SU-DHL-6 (cell line): Measurements from ENCODE around the gene APRT.

Source experiments
- H2AFZ ChIP-seq: fragments of 200-600 bp; sonication (generic); 2 replicates; pipeline ENCODE4 v1.6.1; 2014; ENCODE audit warnings: low read depth, mild to moderate bottlenecking, moderate library complexity, mixed read lengths, antibody characterized with exemption, low read length; ENCODE audit not compliant: severe bottlenecking
- H3F3A ChIP-seq: fragments of 200-600 bp; shearing (Covaris generic); 2 replicates; pipeline ENCODE4 v1.6.0; 2016; ENCODE audit warnings: antibody characterized with exemption, mild to moderate bottlenecking; ENCODE audit not compliant: insufficient read depth
- H3K27ac ChIP-seq: fragments of 200-600 bp; sonication (generic); 2 replicates; pipeline ENCODE4 v1.5.1; 2016; ENCODE audit warnings: low read depth, mild to moderate bottlenecking, low read length, moderate library complexity, mixed read lengths
- H3K27me3 ChIP-seq: fragments of 200-600 bp; sonication (generic), shearing (Covaris generic); 2 replicates; pipeline ENCODE4 v1.6.0; 2014; ENCODE audit warnings: mild to moderate bottlenecking, low read length
- H3K36me3 ChIP-seq: fragments of 200-600 bp; sonication (generic); 2 replicates; pipeline ENCODE4 v1.6.1; 2014; ENCODE audit warnings: mild to moderate bottlenecking, low read length, mixed read lengths
- H3K4me2 ChIP-seq: fragments of 300-600, 200-600 bp; shearing (Covaris generic), sonication (generic); 2 replicates; pipeline ENCODE4 v1.6.0; 2014; ENCODE audit warnings: low read length, low read depth, mild to moderate bottlenecking; ENCODE audit not compliant: poor library complexity, severe bottlenecking
- H3K4me3 ChIP-seq: fragments of 200-600 bp; sonication (generic); 2 replicates; pipeline ENCODE4 v1.5.1; 2014; ENCODE audit warnings: antibody characterized with exemption, low read length, mild to moderate bottlenecking, mixed read lengths; ENCODE audit not compliant: insufficient read depth, poor library complexity, severe bottlenecking
- H3K79me2 ChIP-seq: fragments of 200-600 bp; sonication (generic); 2 replicates; pipeline ENCODE4 v1.6.1; 2014; ENCODE audit warnings: mild to moderate bottlenecking, low read length, moderate library complexity; ENCODE audit not compliant: insufficient read depth
- H3K9ac ChIP-seq: fragments of 200-600 bp; sonication (generic); 2 replicates; pipeline ENCODE4 v1.7.0; 2014; ENCODE audit warnings: mild to moderate bottlenecking, low read length
- H3K9me2 ChIP-seq: fragments of 200-600 bp; sonication (generic); replicated peaks from 2 replicates; pipeline ENCODE4 v1.6.1; 2014; ENCODE audit warnings: low read length; ENCODE audit not compliant: insufficient read depth
- H3K9me3 ChIP-seq: fragments of 200-600 bp; sonication (generic); 2 replicates; pipeline ENCODE4 v1.6.1; 2014; ENCODE audit warnings: low read length, mixed read lengths; ENCODE audit not compliant: insufficient read depth
- H4K20me1 ChIP-seq: fragments of 200-600 bp; sonication (generic); 2 replicates; pipeline ENCODE4 v1.6.1; 2014; ENCODE audit warnings: low read depth, mild to moderate bottlenecking, antibody characterized with exemption, low read length, moderate library complexity, mixed read lengths
- CTCF ChIP-seq: fragments of 200-600 bp; sonication (generic); IDR thresholded peaks from one replicate; pipeline ENCODE4 v1.5.1; 2017; ENCODE audit warnings: antibody characterized with exemption, mild to moderate bottlenecking, low read length, moderate library complexity; ENCODE audit not compliant: insufficient read depth, poor library complexity, severe bottlenecking
- EZH2phosphoT487 ChIP-seq: fragments of 200-600 bp; sonication (generic), shearing (Covaris generic); conservative IDR thresholded peaks from 2 replicates; pipeline ENCODE4 v1.6.1; 2018; ENCODE audit warnings: mild to moderate bottlenecking, antibody characterized with exemption, low read length, moderate library complexity, mixed read lengths

The APRT gene

GRCh38 chr16:88796278-88796677 is 15.4 kb downstream of the APRT start:
- H3K9me2 ChIP-seq, result no peaks in the 10 kb centered on the region
- no peaks in the 10 kb centered on the region for H3K79me2 ChIP-seq
- H3K36me3 ChIP-seq, result no peaks in the 10 kb centered on the region
- H4K20me1 ChIP-seq, result no peaks in the 10 kb centered on the region
- no peak overlapping the region for H3K27ac ChIP-seq
- no peaks in the 10 kb centered on the region for H3K9me3 ChIP-seq
- H2AFZ ChIP-seq, result no peak overlapping the region
- no peak overlapping the region for H3K4me3 ChIP-seq
- TF ChIP-seq CTCF, result no peak
- TF ChIP-seq EZH2phosphoT487, result no peak
- no peaks in the 10 kb centered on the region for H3K27me3 ChIP-seq
- no peak overlapping the region for H3K4me2 ChIP-seq
- no peaks in the 10 kb centered on the region for H3F3A ChIP-seq
- no peak overlapping the region for H3K9ac ChIP-seq

GRCh38 chr16:88793251-88793954 is 18.3 kb downstream of the APRT start:
- no peaks in the 10 kb centered on the region for H3F3A ChIP-seq
- no peaks in the 10 kb centered on the region for H4K20me1 ChIP-seq
- H2AFZ ChIP-seq, result no peak overlapping the region
- no peak overlapping the region for H3K9ac ChIP-seq
- no peaks in the 10 kb centered on the region for H3K9me2 ChIP-seq
- H3K9me3 ChIP-seq, result no peaks in the 10 kb centered on the region
- no peak overlapping the region for H3K4me2 ChIP-seq
- TF ChIP-seq CTCF, result no peak
- TF ChIP-seq EZH2phosphoT487, result no peak
- no peak overlapping the region for H3K27ac ChIP-seq
- no peaks in the 10 kb centered on the region for H3K79me2 ChIP-seq
- H3K27me3 ChIP-seq, result no peaks in the 10 kb centered on the region
- H3K36me3 ChIP-seq, result no peaks in the 10 kb centered on the region
- H3K4me3 ChIP-seq, result no peak overlapping the region

- H3F3A ChIP-seq, result no peaks in the 10 kb centered on the region
- H3K9me3 ChIP-seq, result no peaks in the 10 kb centered on the region
- H3K4me3 ChIP-seq, result no peak overlapping the region
- no peaks in the 10 kb centered on the region for H3K27me3 ChIP-seq
- no peak overlapping the region for H3K4me2 ChIP-seq
- H3K27ac ChIP-seq, result no peak overlapping the region
- H3K36me3 ChIP-seq, result no peaks in the 10 kb centered on the region
- H4K20me1 ChIP-seq, result no peaks in the 10 kb centered on the region
- H2AFZ ChIP-seq, result no peak overlapping the region
- H3K9ac ChIP-seq, result no peak overlapping the region
- TF ChIP-seq CTCF (no peak), EZH2phosphoT487 (no peak)
- H3K9me2 ChIP-seq, result no peaks in the 10 kb centered on the region
- no peaks in the 10 kb centered on the region for H3K79me2 ChIP-seq
These were observed 19.0 kb downstream of the APRT start for GRCh38 chr16:88792668-88793250.
